A673 (cell line): ENCODE results near the gene RER1. TPM values are rescaled to one million over a fixed set of nuclear protein-coding genes. Genes with fewer than 3 reads are reported as not detected.

Source experiments
- BruUV-seq: library from RNA; stranded (reverse); fragments of 400-500 nt; replicated peaks from 2 replicates; lab custom pipeline; 2021; lab: Mats Ljungman, UMichigan
- CTCF ChIA-PET: fragments of 300-600 bp; sonication (Branson Sonifier 250); formaldehyde crosslinking; loops from one replicate; lab custom pipeline; 2022; ENCODE audit warnings: antibody characterized with exemption; lab: Charles Lee
- POLR2A ChIA-PET: fragments of 300-600 bp; sonication (Branson Sonifier 250); formaldehyde crosslinking; loops from one replicate; lab custom pipeline; 2022; ENCODE audit warnings: antibody characterized with exemption; ENCODE audit not compliant: low non-redundant PET; lab: Charles Lee
- DNase-seq: peaks from one replicate; pipeline ENCODE4 v3.0.0-alpha.2; 2015; ENCODE audit warnings: low spot score
- H3K27ac ChIP-seq: fragments of 200-600 bp; sonication (generic); 2 replicates; pipeline ENCODE4 v1.5.1; 2016; ENCODE audit warnings: mixed run types, low read depth, mild to moderate bottlenecking, mixed read lengths, antibody characterized with exemption, low read length; ENCODE audit not compliant: poor library complexity, severe bottlenecking
- H3K27me3 ChIP-seq: fragments of 200-600 bp; sonication (generic); replicated peaks from 2 replicates; pipeline ENCODE4 v1.6.1; 2017; ENCODE audit warnings: mixed run types, low read depth, mild to moderate bottlenecking, mixed read lengths, antibody characterized with exemption, low read length; ENCODE audit not compliant: insufficient read depth, poor library complexity
- H3K36me3 ChIP-seq: fragments of 200-600 bp; sonication (generic); 2 replicates; pipeline ENCODE4 v1.6.1; 2016; ENCODE audit warnings: mixed run types, mild to moderate bottlenecking, mixed read lengths, antibody characterized with exemption, low read length; ENCODE audit not compliant: insufficient read depth, poor library complexity, severe bottlenecking
- H3K4me1 ChIP-seq: fragments of 200-600 bp; sonication (generic); 2 replicates; pipeline ENCODE4 v1.6.1; 2017; ENCODE audit warnings: mixed run types, mild to moderate bottlenecking, mixed read lengths, antibody characterized with exemption, low read length; ENCODE audit not compliant: insufficient read depth, poor library complexity, severe bottlenecking
- H3K4me3 ChIP-seq: fragments of 200-600 bp; sonication (generic); 2 replicates; pipeline ENCODE4 v1.5.1; 2016; ENCODE audit warnings: low read depth, mixed run types, mild to moderate bottlenecking, mixed read lengths, low read length; ENCODE audit not compliant: poor library complexity, severe bottlenecking
- H3K9me3 ChIP-seq: fragments of 200-600 bp; sonication (generic); 2 replicates; pipeline ENCODE4 v1.6.1; 2016; ENCODE audit warnings: mixed run types, low read depth, mild to moderate bottlenecking, mixed read lengths, antibody characterized with exemption, low read length; ENCODE audit not compliant: poor library complexity, severe bottlenecking
- CTCF ChIP-seq: fragments of 300-800, 200-600 bp; sonication (generic); conservative IDR thresholded peaks from 2 replicates; pipeline ENCODE4 v1.5.1; 2017; ENCODE audit warnings: low read depth, mild to moderate bottlenecking, antibody characterized with exemption, low read length, moderate library complexity, mixed read lengths
- EZH2 ChIP-seq: fragments of 200-600 bp; sonication (generic); IDR thresholded peaks from 2 replicates; pipeline ENCODE4 v1.6.1; 2017; ENCODE audit warnings: borderline replicate concordance, low read depth, mild to moderate bottlenecking, mixed read lengths, antibody characterized with exemption, low read length; ENCODE audit not compliant: poor library complexity, severe bottlenecking
- intact Hi-C: fragments of 100-400 bp; cut with micrococcal nuclease; formaldehyde crosslinking; loops from one replicate; pipeline ENCODE4 v1.10.0; 2022; ENCODE audit not compliant: unreplicated experiment
- total RNA-seq: library from RNA; stranded (reverse); gene quantifications from 2 replicates; pipeline ENCODE4 v1.2.3, GENCODE V29; 2021

RER1 gene
- total RNA-seq, 1 experiment from 2014 or later: 154 TPM

GRCh38 chr1:2360588-2361364, 30.9 kb upstream of the RER1 start:
- intact Hi-C loops: no loop called here
- ChIA-PET CTCF (no interaction called here), POLR2A (no interaction called here)
- no peak overlapping the region for H3K27ac ChIP-seq
- H3K4me3 ChIP-seq: no peak overlapping the region
- peaks cover 5% of the 10 kb centered on the region for H3K9me3 ChIP-seq
- H3K36me3 ChIP-seq: no peaks in the 10 kb centered on the region
- H3K4me1 ChIP-seq: no peaks in the 10 kb centered on the region
- DNase-seq: no peak
- H3K27me3 ChIP-seq: no peaks in the 10 kb centered on the region
- no TSS peak for BruUV-seq
- TF ChIP-seq EZH2: no peak
- TF ChIP-seq CTCF: no peak

- H3K4me1 ChIP-seq: no peaks in the 10 kb centered on the region
- H3K27ac ChIP-seq: no peak overlapping the region
- intact Hi-C loops: no loop called here
- CTCF ChIA-PET: no interaction called here
- H3K36me3 ChIP-seq: no peaks in the 10 kb centered on the region
- peaks cover 5% of the 10 kb centered on the region for H3K9me3 ChIP-seq
- TF ChIP-seq EZH2 (no peak), CTCF (no peak)
- POLR2A ChIA-PET: no interaction called here
- DNase-seq: no peak
- no TSS peak for BruUV-seq
- no peak overlapping the region for H3K4me3 ChIP-seq
- H3K27me3 ChIP-seq: no peaks in the 10 kb centered on the region
Measured at GRCh38 chr1:2363847-2364513, 27.7 kb upstream of the RER1 start.

- Histone ChIP-seq H3K36me3 (no peaks in the 10 kb centered on the region), H3K27me3 (no peaks in the 10 kb centered on the region), H3K9me3 (peaks cover 5% of the 10 kb centered on the region), H3K4me1 (no peaks in the 10 kb centered on the region), H3K27ac (no peak overlapping the region), H3K4me3 (no peak overlapping the region)
- ChIA-PET POLR2A (no interaction called here), CTCF (no interaction called here)
- intact Hi-C loops: no loop called here
- DNase-seq: no peak
- no TSS peak for BruUV-seq
- TF ChIP-seq CTCF (no peak), EZH2 (no peak)
Measured at GRCh38 chr1:2368053-2368744, 23.4 kb upstream of the RER1 start.
